NCI-H2196 (cell line): ENCODE data around the gene PACS2.

Experiments
- DNase-seq: peaks from one replicate; lab custom pipeline; 2025; ENCODE audit not compliant: unreplicated experiment; lab: John Stamatoyannopoulos, UW

Gene PACS2

GRCh38 chr14:105366386-105367074, 52.0 kb downstream of the PACS2 start:
- DNase-seq = no peak

GRCh38 chr14:105367116-105368031, 52.8 kb downstream of the PACS2 start:
- DNase-seq = no peak

- no peak for DNase-seq
These were observed 53.5 kb downstream of the PACS2 start for GRCh38 chr14:105368032-105368417.

- no peak for DNase-seq
These were observed 53.9 kb downstream of the PACS2 start for GRCh38 chr14:105368426-105368825.

- no peak for DNase-seq
These were observed 54.5 kb downstream of the PACS2 start for GRCh38 chr14:105368910-105369652.

GRCh38 chr14:105369653-105370040, 55.1 kb downstream of the PACS2 start:
- DNase-seq = no peak

GRCh38 chr14:105374389-105374788, 59.8 kb downstream of the PACS2 start:
- no peak for DNase-seq

- no peak for DNase-seq
These were observed 61.1 kb downstream of the PACS2 start for GRCh38 chr14:105375635-105376057.

GRCh38 chr14:105376521-105377440, 62.2 kb downstream of the PACS2 start:
- no peak for DNase-seq

GRCh38 chr14:105377555-105378182, 63.1 kb downstream of the PACS2 start:
- DNase-seq = no peak

- DNase-seq = no peak
These were observed 63.7 kb downstream of the PACS2 start for GRCh38 chr14:105378199-105378598.

- DNase-seq = no peak
These were observed 64.5 kb downstream of the PACS2 start for GRCh38 chr14:105378873-105379685.

GRCh38 chr14:105379946-105380345, 65.4 kb downstream of the PACS2 start:
- DNase-seq = no peak

GRCh38 chr14:105380756-105381155, 66.2 kb downstream of the PACS2 start:
- no peak for DNase-seq

- no peak for DNase-seq
These were observed 67.1 kb downstream of the PACS2 start for GRCh38 chr14:105381446-105382342.

GRCh38 chr14:105382343-105383082, 68.0 kb downstream of the PACS2 start:
- no peak for DNase-seq

- no peak for DNase-seq
These were observed 68.7 kb downstream of the PACS2 start for GRCh38 chr14:105383083-105383730.
